Thoracic aorta (tissue), 2 donors: ENCODE results near the gene CFAP97. TPM values are rescaled to one million over a fixed set of nuclear protein-coding genes. Genes with fewer than 3 reads are reported as not detected.
A peak's percentile ranks its signal among the peaks of the same experiment; 100 is the strongest.

ENCODE experiments used
- ATAC-seq: fragments of 150-250 bp; one replicate; pipeline ENCODE4 v1.8.0; 2017; ENCODE audit warnings: low read depth; ENCODE audit not compliant: insufficient number of reproducible peaks, low FRiP score
- DNase-seq: peaks from one replicate; pipeline ENCODE4 v3.0.0-alpha.2; 2020; ENCODE audit warnings: low spot score
- H3K27ac ChIP-seq, 2 donors: fragments of 200-600 bp; sonication (generic); 1 replicate in 1 of 2; 2 replicates in 1 of 2; pipeline ENCODE4 v1.5.1; 2016; ENCODE audit warnings: mild to moderate bottlenecking in 2 of 2, moderate library complexity in 2 of 2
- H3K27me3 ChIP-seq: fragments of 200-600 bp; sonication (generic); replicated peaks from 2 replicates; pipeline ENCODE4 v1.6.0; 2016; ENCODE audit warnings: mild to moderate bottlenecking; ENCODE audit not compliant: insufficient read depth
- H3K36me3 ChIP-seq: fragments of 200-600 bp; sonication (generic); one replicate; pipeline ENCODE4 v1.5.1; 2016
- H3K4me1 ChIP-seq, 2 donors: fragments of 200-600 bp; sonication (generic); 1 replicate in 1 of 2; 2 replicates in 1 of 2; pipeline versions ENCODE4 v1.5.1 to v1.6.0; 2016; ENCODE audit warnings: low read depth in 2 of 2, mild to moderate bottlenecking in 1 of 2; ENCODE audit not compliant: control insufficient read depth in 1 of 2
- H3K4me3 ChIP-seq: fragments of 200-600 bp; sonication (generic); 2 replicates; pipeline ENCODE4 v1.5.1; 2016; ENCODE audit warnings: mild to moderate bottlenecking
- H3K9me3 ChIP-seq: fragments of 200-600 bp; sonication (generic); 2 replicates; pipeline ENCODE4 v1.5.1; 2016
- total RNA-seq, 2 donors: library from RNA; depleted of rRNA; stranded (reverse); fragments of >200 nt; gene quantifications; one replicate each; pipeline versions ENCODE4 v1.1.0 to v1.2.3, GENCODE V29; 2016
- TF ChIP-seq, protein P1 (sequence below): fragments of 200-600 bp; sonication (generic); IDR thresholded peaks from one replicate; pipeline ENCODE4 v1.5.1; 2019; ENCODE audit warnings: antibody characterized with exemption

The CFAP97 gene
- total RNA-seq, 2 donors from 2014 or later = 40.8 to 62.2 TPM

- ATAC-seq (no peak), DNase-seq (no peak)
- Histone ChIP-seq H3K4me3 (no peak overlapping the region), H3K27ac (no peak overlapping the region), H3K27me3 (no peaks in the 10 kb centered on the region), H3K36me3 (peaks cover 5% of the 10 kb centered on the region), H3K9me3 (no peaks in the 10 kb centered on the region), H3K4me1 (peaks cover 0 to 9% of the 10 kb centered on the region in 2 donors)
- TF ChIP-seq, protein P1, sequence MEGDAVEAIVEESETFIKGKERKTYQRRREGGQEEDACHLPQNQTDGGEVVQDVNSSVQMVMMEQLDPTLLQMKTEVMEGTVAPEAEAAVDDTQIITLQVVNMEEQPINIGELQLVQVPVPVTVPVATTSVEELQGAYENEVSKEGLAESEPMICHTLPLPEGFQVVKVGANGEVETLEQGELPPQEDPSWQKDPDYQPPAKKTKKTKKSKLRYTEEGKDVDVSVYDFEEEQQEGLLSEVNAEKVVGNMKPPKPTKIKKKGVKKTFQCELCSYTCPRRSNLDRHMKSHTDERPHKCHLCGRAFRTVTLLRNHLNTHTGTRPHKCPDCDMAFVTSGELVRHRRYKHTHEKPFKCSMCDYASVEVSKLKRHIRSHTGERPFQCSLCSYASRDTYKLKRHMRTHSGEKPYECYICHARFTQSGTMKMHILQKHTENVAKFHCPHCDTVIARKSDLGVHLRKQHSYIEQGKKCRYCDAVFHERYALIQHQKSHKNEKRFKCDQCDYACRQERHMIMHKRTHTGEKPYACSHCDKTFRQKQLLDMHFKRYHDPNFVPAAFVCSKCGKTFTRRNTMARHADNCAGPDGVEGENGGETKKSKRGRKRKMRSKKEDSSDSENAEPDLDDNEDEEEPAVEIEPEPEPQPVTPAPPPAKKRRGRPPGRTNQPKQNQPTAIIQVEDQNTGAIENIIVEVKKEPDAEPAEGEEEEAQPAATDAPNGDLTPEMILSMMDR = no peak
Observed at GRCh38 chr4:185167234-185167633, 36.6 kb downstream of the CFAP97 start.

GRCh38 chr4:185165605-185166063 lies 38.2 kb downstream of the CFAP97 start:
- peaks cover 0 to 15% of the 10 kb centered on the region in 2 donors for H3K4me1 ChIP-seq
- ATAC-seq = no peak
- no peaks in the 10 kb centered on the region for H3K9me3 ChIP-seq
- no peak for DNase-seq
- peaks cover 10% of the 10 kb centered on the region for H3K36me3 ChIP-seq
- no peak overlapping the region for H3K4me3 ChIP-seq
- peak overlapping the region; percentile 9 to 27 for H3K27ac ChIP-seq
- no peaks in the 10 kb centered on the region for H3K27me3 ChIP-seq
- TF ChIP-seq, protein P1 = no peak

DNA sequence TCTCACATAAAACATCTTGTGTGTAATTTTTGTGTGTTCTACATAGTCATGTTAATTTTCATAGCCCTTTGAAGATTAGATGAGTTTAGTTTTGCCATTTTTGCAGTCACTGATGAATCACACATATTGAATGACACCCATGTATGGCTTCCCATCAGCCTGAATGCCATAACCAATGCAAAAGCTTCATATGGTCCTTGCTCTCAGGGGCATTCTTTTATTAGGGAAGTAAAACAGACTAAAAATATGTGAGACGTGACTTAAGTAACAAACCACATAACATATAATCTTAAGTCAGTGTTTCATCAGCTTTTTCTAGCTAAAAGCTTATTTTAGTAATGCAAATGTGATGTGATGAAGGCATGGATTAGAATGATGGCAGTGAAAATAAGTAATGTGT lies 52.5 kb downstream of the CFAP97 start:
- no peak overlapping the region for H3K27ac ChIP-seq
- no peaks in the 10 kb centered on the region for H3K27me3 ChIP-seq
- H3K4me1 ChIP-seq = peaks cover 0 to 24% of the 10 kb centered on the region in 2 donors
- ATAC-seq = no peak
- H3K36me3 ChIP-seq = no peaks in the 10 kb centered on the region
- DNase-seq = no peak
- no peaks in the 10 kb centered on the region for H3K9me3 ChIP-seq
- TF ChIP-seq, protein P1 = no peak
- no peak overlapping the region for H3K4me3 ChIP-seq

GRCh38 chr4:185149392-185149791 lies 54.4 kb downstream of the CFAP97 start:
- H3K36me3 ChIP-seq = no peaks in the 10 kb centered on the region
- TF ChIP-seq, protein P1 = no peak
- DNase-seq (no peak), ATAC-seq (no peak)
- H3K27ac ChIP-seq = no peak overlapping the region
- peaks cover 0 to 42% of the 10 kb centered on the region in 2 donors for H3K4me1 ChIP-seq
- no peaks in the 10 kb centered on the region for H3K9me3 ChIP-seq
- H3K27me3 ChIP-seq = no peaks in the 10 kb centered on the region
- no peak overlapping the region for H3K4me3 ChIP-seq

DNA sequence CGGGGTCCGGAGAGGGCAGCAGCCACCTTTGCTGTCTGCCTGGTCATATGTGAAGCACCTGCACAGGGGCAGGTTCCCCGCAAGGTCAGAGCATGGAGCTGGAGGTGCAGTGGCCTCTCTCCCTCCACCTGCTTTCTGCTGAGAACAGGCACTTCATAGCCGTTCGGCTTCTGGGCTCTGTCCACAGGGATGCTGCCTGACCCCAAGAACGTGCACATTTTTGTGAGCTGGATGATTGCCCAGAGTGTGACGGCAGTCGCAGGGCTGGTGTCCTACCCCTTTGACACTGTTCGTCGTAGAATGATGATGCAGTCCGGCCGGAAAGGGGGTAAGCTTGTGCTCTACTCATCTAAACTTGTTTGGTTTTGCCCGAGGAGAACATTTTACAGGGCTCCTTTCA lies 58.2 kb downstream of the CFAP97 start:
- Histone ChIP-seq H3K27ac (peak overlapping the region; percentile 63 to 75), H3K36me3 (no peaks in the 10 kb centered on the region), H3K9me3 (no peaks in the 10 kb centered on the region), H3K4me3 (peak overlapping the region; percentile 73), H3K4me1 (peaks cover 9 to 48% of the 10 kb centered on the region in 2 donors), H3K27me3 (no peaks in the 10 kb centered on the region)
- DNase-seq = peak; percentile 18
- TF ChIP-seq, protein P1 = no peak
- no peak for ATAC-seq
